A549 (cell line): ENCODE data around the gene ARHGAP22. TPM values are rescaled to one million over a fixed set of nuclear protein-coding genes. Genes with fewer than 3 reads are reported as not detected.

ENCODE experiments used
- ATAC-seq, 2 experiments: fragments of 200-7000 bp in 1 of 2; fragments of >200 bp in 1 of 2; cut with Nextera tagmentation in 1 of 2; cut with Tn5 transposase in 1 of 2; 3 replicates each; pipeline versions ENCODE4 v1.8.0 to v1.9.1; 2018 to 2020; ENCODE audit warnings: mild to moderate bottlenecking in 1 of 2, moderate library complexity in 1 of 2
- CTCF ChIA-PET: fragments of 300-600 bp; sonication (Branson Sonifier 250); formaldehyde crosslinking; extraction: SDS; loops from one replicate; lab custom pipeline; 2021; ENCODE audit warnings: antibody characterized with exemption, inconsistent platforms; lab: Yijun Ruan, JAX
- POLR2A ChIA-PET: fragments of 350-600 bp; formaldehyde crosslinking; extraction: SDS; loops from one replicate; lab custom pipeline; 2021; ENCODE audit warnings: antibody characterized with exemption, inconsistent platforms; lab: Yijun Ruan, JAX
- DNase-seq, 2 experiments: peaks; one replicate each; pipeline versions ENCODE4 v3.0.0 to v3.0.0-alpha.2; 2011 to 2016; ENCODE audit warnings: low read depth in 1 of 2, low spot score in 1 of 2
- FAIRE-seq: peaks from 2 replicates; lab custom pipeline; 2011; peaks lifted over from hg19 to GRCh38; lab: Jason Lieb, UNC
- H3K27ac ChIP-seq, 2 experiments: fragments of >200 bp; sonication (Bioruptor Twin); formaldehyde crosslinking; 3 replicates each; pipeline ENCODE4 v1.5.1; 2016 to 2017
- H3K4me1 ChIP-seq: fragments of >200 bp; sonication (Bioruptor Twin); formaldehyde crosslinking; 3 replicates; pipeline ENCODE4 v1.6.1; 2016
- H3K4me2 ChIP-seq: fragments of >200 bp; sonication (Bioruptor Twin); formaldehyde crosslinking; 3 replicates; pipeline ENCODE4 v1.6.1; 2016
- H3K4me3 ChIP-seq: fragments of >200 bp; sonication (Bioruptor Twin); formaldehyde crosslinking; 3 replicates; pipeline ENCODE4 v1.5.1; 2016
- H3K9me3 ChIP-seq: fragments of >200 bp; sonication (Bioruptor Twin); formaldehyde crosslinking; 3 replicates; pipeline ENCODE4 v1.6.1; 2016
- ATOH8 ChIP-seq: fragments of 250-450 bp; sonication (Bioruptor Pico); IDR thresholded peaks from 2 replicates; pipeline ENCODE4 v1.5.0; 2020; ENCODE audit warnings: low read depth, mild to moderate bottlenecking, moderate library complexity
- BHLHE40 ChIP-seq: IDR thresholded peaks from 2 replicates; pipeline ENCODE4 v1.6.1; 2012; ENCODE audit warnings: low read depth, low read length, inconsistent platforms
- CHD4 ChIP-seq: fragments of 200-600 bp; sonication (generic); IDR thresholded peaks from 2 replicates; pipeline ENCODE4 v1.6.1; 2016; ENCODE audit warnings: antibody characterized with exemption, mild to moderate bottlenecking, borderline replicate concordance
- EHMT2 ChIP-seq: fragments of 200-600 bp; sonication (generic); IDR thresholded peaks from 2 replicates; pipeline ENCODE4 v1.6.1; 2016; ENCODE audit warnings: antibody characterized with exemption, low read depth, mild to moderate bottlenecking, moderate library complexity
- HOXB13 ChIP-seq: fragments of 250-450 bp; sonication (Bioruptor Pico); IDR thresholded peaks from 2 replicates; pipeline ENCODE4 v1.5.0; 2020; ENCODE audit warnings: low read depth, mild to moderate bottlenecking, moderate library complexity
- JUN ChIP-seq, 2 experiments: fragments of >200 bp; sonication (Bioruptor Twin); formaldehyde crosslinking; IDR thresholded peaks; 2 replicates in 1 of 2; 3 replicates in 1 of 2; pipeline ENCODE4 v1.6.1; 2016 to 2017
- REST ChIP-seq: fragments of 200-600 bp; sonication (generic); IDR thresholded peaks from 2 replicates; pipeline ENCODE4 v1.6.1; 2016; ENCODE audit warnings: antibody characterized with exemption, mild to moderate bottlenecking, moderate library complexity
- TP53 ChIP-seq: fragments of 250-450 bp; sonication (Bioruptor Pico); IDR thresholded peaks from 2 replicates; pipeline ENCODE4 v1.5.0; 2021; ENCODE audit warnings: mild to moderate bottlenecking, moderate library complexity
- ZC3H11A ChIP-seq: fragments of 450-650 bp; IDR thresholded peaks from 2 replicates; pipeline ENCODE4 v1.6.1; 2014; ENCODE audit warnings: antibody characterized with exemption, mild to moderate bottlenecking
- WGBS: methylation state at CpG from one replicate; pipeline ENCODE4 v1.1.6; 2017; ENCODE audit errors: missing lambda C conversion rate; 5-methylcytosine and 5-hydroxymethylcytosine counted together
- polyA plus RNA-seq, 4 experiments: library from polyadenylated mRNA; depleted of rRNA in 3 of 4; stranded (reverse); fragments of >200 nt; fragmentation: RNase III in 1 of 4; extraction: RNeasy Plus Mini Kit Qiagen cat#74134 plus additional on column Dnase treatment in 1 of 4; gene quantifications; 2 replicates in 3 of 4; 3 replicates in 1 of 4; pipeline ENCODE4 v1.2.3, GENCODE V29; 2011 to 2017
- TF ChIP-seq, protein P1 (sequence below): fragments of >200 bp; sonication (Bioruptor Twin); formaldehyde crosslinking; IDR thresholded peaks from 3 replicates; pipeline ENCODE4 v1.5.1; 2016
- TF ChIP-seq, protein P2 (sequence below): IDR thresholded peaks from 2 replicates; pipeline ENCODE4 v1.6.1; 2012; ENCODE audit warnings: low read depth, borderline replicate concordance
- TF ChIP-seq, protein P3 (sequence below): fragments of 150-350 bp; IDR thresholded peaks from 2 replicates; pipeline ENCODE4 v1.6.1; 2014; ENCODE audit warnings: low read depth, mild to moderate bottlenecking, low read length

ARHGAP22 gene
- polyA plus RNA-seq, 2 of the 4 experiments (the other 2 are of a cell fraction): 1.9 to 3.2 TPM

DNA sequence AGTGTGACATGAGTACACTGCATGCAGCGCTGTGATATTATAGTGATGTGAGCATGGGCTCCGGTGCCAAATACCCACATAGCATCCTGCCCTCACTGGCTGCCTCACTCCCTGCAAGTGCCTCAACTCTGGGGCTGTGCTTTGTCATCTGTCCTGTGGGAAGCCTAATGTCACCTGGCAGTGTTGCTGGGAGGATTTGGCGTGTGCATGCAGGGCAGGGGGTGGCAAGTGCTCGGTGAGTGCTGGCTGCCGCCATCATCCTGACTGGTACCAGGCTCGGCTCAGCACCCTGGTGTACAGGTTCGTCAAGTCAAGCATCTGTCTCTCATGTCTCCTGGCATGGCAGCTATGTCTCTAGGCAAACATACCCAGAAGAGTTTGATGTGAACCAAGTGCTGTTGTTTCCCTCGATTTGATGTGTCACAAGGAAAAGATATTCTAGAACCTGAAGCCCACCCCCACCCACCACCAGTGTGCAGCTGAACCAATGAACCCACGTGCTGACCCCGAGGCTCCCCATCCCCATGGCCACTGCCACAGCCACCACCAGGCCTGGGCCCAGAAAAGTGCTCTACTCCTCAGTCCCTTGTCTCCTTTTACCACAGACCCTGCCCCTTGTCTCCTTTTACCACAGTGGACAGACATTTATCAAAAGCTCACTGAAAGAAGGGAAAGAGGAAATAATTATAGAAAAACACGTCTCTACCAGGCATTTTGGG is 162.6 kb downstream of the ARHGAP22 start:
- no peak for DNase-seq
- WGBS: 91% methylated on average over 10 of the region's 11 CpGs
- TF ChIP-seq HOXB13 (CRISPR knock-in tag) (no peak), BHLHE40 (no peak)
- TF ChIP-seq, protein P1, sequence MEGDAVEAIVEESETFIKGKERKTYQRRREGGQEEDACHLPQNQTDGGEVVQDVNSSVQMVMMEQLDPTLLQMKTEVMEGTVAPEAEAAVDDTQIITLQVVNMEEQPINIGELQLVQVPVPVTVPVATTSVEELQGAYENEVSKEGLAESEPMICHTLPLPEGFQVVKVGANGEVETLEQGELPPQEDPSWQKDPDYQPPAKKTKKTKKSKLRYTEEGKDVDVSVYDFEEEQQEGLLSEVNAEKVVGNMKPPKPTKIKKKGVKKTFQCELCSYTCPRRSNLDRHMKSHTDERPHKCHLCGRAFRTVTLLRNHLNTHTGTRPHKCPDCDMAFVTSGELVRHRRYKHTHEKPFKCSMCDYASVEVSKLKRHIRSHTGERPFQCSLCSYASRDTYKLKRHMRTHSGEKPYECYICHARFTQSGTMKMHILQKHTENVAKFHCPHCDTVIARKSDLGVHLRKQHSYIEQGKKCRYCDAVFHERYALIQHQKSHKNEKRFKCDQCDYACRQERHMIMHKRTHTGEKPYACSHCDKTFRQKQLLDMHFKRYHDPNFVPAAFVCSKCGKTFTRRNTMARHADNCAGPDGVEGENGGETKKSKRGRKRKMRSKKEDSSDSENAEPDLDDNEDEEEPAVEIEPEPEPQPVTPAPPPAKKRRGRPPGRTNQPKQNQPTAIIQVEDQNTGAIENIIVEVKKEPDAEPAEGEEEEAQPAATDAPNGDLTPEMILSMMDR: no peak
- TF ChIP-seq, all 56 proteins: peak for 0
- Histone ChIP-seq H3K4me2 (no peak overlapping the region), H3K27ac (no peak overlapping the region), H3K4me3 (no peak overlapping the region), H3K4me1 (no peaks in the 10 kb centered on the region), H3K9me3 (no peaks in the 10 kb centered on the region)
- FAIRE-seq: no peak
- ChIA-PET CTCF (interaction anchor here (0.7 to 3.5 kb wide), 3 partner anchors 15 to 214 kb away, joined by 3 to 13 read pairs (median 3); no protein-coding TSS in a partner anchor), POLR2A (no interaction called here)
- ATAC-seq: no peak

DNA sequence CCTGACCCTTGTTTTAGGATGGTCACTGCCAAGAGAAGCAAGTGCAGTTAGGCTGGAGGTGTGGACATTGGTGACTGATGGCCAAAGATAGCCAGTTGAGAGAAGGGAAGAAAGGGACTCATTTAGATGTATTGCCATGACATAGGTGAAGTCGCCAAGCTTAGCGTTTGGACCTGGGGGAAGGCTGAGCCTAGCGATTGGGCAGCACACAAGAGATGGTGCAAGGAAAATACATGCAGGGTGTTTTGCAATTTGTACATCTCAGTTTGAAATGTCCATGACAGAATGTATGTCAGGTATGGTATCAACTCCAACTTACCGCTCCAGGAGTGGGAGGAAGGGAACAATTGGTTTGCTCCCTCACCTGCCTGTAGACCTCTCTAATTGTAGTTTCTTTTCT is 164.1 kb downstream of the ARHGAP22 start:
- CTCF ChIA-PET: no interaction called here
- WGBS: 92% methylated on average over 4 of the region's 4 CpGs
- TF ChIP-seq, protein P2, sequence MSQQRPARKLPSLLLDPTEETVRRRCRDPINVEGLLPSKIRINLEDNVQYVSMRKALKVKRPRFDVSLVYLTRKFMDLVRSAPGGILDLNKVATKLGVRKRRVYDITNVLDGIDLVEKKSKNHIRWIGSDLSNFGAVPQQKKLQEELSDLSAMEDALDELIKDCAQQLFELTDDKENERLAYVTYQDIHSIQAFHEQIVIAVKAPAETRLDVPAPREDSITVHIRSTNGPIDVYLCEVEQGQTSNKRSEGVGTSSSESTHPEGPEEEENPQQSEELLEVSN: no peak
- no peak for TF ChIP-seq ATOH8 (CRISPR knock-in tag)
- no peak for TF ChIP-seq CHD4
- no peak for TF ChIP-seq JUN (IDR thresholded peaks at IDR 0.05)
- TF ChIP-seq ZC3H11A: no peak
- TF ChIP-seq, protein P3, sequence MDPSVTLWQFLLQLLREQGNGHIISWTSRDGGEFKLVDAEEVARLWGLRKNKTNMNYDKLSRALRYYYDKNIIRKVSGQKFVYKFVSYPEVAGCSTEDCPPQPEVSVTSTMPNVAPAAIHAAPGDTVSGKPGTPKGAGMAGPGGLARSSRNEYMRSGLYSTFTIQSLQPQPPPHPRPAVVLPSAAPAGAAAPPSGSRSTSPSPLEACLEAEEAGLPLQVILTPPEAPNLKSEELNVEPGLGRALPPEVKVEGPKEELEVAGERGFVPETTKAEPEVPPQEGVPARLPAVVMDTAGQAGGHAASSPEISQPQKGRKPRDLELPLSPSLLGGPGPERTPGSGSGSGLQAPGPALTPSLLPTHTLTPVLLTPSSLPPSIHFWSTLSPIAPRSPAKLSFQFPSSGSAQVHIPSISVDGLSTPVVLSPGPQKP: no peak
- TF ChIP-seq, all 56 proteins: peak for 0
- Histone ChIP-seq H3K9me3 (no peaks in the 10 kb centered on the region), H3K4me2 (no peak overlapping the region), H3K4me1 (no peaks in the 10 kb centered on the region), H3K4me3 (no peak overlapping the region), H3K27ac (no peak overlapping the region)
- ATAC-seq (no peak), FAIRE-seq (no peak), DNase-seq (no peak)
- POLR2A ChIA-PET: no interaction called here

DNA sequence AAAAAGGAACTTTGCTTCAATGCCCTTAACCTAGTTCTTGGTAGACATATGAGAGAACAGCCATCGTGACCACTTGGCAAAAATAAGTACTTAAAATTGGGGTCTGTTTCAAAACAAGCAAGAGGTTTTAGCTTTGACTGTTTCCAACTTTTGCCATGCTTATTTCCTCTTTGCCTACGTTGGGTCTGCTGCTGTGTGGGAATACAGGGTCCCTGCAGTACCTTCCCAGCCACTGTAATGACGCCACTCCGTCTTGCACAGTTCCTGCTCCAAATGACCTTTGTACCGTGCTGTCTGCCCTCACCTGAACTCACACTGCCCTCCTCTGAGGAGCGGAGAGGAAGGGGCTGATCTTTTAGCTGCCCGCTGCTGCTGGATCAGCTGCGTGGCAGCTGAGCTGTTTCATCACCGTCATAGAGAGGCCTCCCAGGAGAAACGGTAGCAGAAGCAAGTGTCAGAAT is 165.3 kb downstream of the ARHGAP22 start:
- TF ChIP-seq REST (no peak), EHMT2 (no peak), TP53 (CRISPR knock-in tag) (no peak)
- Histone ChIP-seq H3K9me3 (no peaks in the 10 kb centered on the region), H3K4me1 (no peaks in the 10 kb centered on the region), H3K4me3 (no peak overlapping the region), H3K4me2 (no peak overlapping the region), H3K27ac (no peak overlapping the region)
- DNase-seq (no peak), ATAC-seq (no peak), FAIRE-seq (no peak)
- CTCF ChIA-PET: interaction anchor here (0.8 to 1.1 kb wide), 3 partner anchors 33 to 217 kb away, joined by 3 to 4 read pairs (median 3); no protein-coding TSS in a partner anchor
- POLR2A ChIA-PET: no interaction called here
- WGBS: 89% methylated on average over 10 of the region's 10 CpGs
